Spleen (tissue), 11 donors: ENCODE results near the gene TAB2. TPM values are rescaled to one million over a fixed set of nuclear protein-coding genes. Genes with fewer than 3 reads are reported as not detected.

Source experiments
- DNase-seq: peaks from one replicate; pipeline ENCODE4 v3.0.0-alpha.2; 2020
- H3K27ac ChIP-seq, 8 donors: fragments of 200-600 bp; sonication (generic) in 7 of 8; 1 replicate in 4 of 8; 2 replicates in 4 of 8; pipeline versions ENCODE4 v1.5.0 to v1.8.0; 2016 to 2021; ENCODE audit warnings: inconsistent platforms in 4 of 8, mild to moderate bottlenecking in 4 of 8, moderate library complexity in 1 of 8
- H3K27me3 ChIP-seq, 7 donors: fragments of 200-600 bp; sonication (generic) in 6 of 7; replicated peaks in 1 of 7; 1 replicate in 4 of 7; 2 replicates in 3 of 7; pipeline versions ENCODE4 v1.5.0 to v1.8.0; 2016 to 2021; ENCODE audit warnings: inconsistent platforms in 3 of 7, mild to moderate bottlenecking in 1 of 7
- H3K36me3 ChIP-seq, 6 donors: fragments of 200-600 bp; sonication (generic) in 5 of 6; 1 replicate in 4 of 6; 2 replicates in 2 of 6; pipeline versions ENCODE4 v1.5.0 to v1.8.0; 2016 to 2021; ENCODE audit warnings: inconsistent platforms in 2 of 6
- H3K4me1 ChIP-seq, 6 donors: fragments of 200-600 bp; sonication (generic) in 5 of 6; 1 replicate in 3 of 6; 2 replicates in 3 of 6; pipeline versions ENCODE4 v1.5.0 to v1.8.0; 2016 to 2021; ENCODE audit warnings: inconsistent platforms in 3 of 6
- H3K4me3 ChIP-seq, 8 donors: fragments of 200-600 bp; sonication (generic) in 7 of 8; 1 replicate in 4 of 8; 2 replicates in 4 of 8; pipeline versions ENCODE4 v1.5.0 to v1.8.0; 2016 to 2021; ENCODE audit warnings: inconsistent platforms in 4 of 8, mild to moderate bottlenecking in 4 of 8, moderate library complexity in 2 of 8
- H3K9me3 ChIP-seq, 8 donors: fragments of 200-600 bp; sonication (generic) in 7 of 8; 1 replicate in 4 of 8; 2 replicates in 4 of 8; pipeline versions ENCODE4 v1.5.0 to v1.8.0; 2016 to 2021; ENCODE audit warnings: inconsistent platforms in 4 of 8
- POLR2A ChIP-seq, 3 donors: fragments of 450-650 bp; IDR thresholded peaks; one replicate each; pipeline ENCODE4 v1.5.1; 2017; ENCODE audit warnings: antibody characterized with exemption in 3 of 3, mild to moderate bottlenecking in 1 of 3
- POLR2AphosphoS5 ChIP-seq, 3 donors: sonication (generic); formaldehyde crosslinking; IDR thresholded peaks; one replicate each; pipeline ENCODE4 v1.5.1; 2017; ENCODE audit warnings: antibody characterized with exemption in 3 of 3
- WGBS, 5 donors: extraction: QIAGEN DNeasy Blood & Tissue Kit in 3 of 5; methylation state at CpG; one replicate each; pipeline versions ENCODE4 v1.1.5 to v1.1.7; 2013 to 2018; 5-methylcytosine and 5-hydroxymethylcytosine counted together
- intact Hi-C: fragments of 100-400 bp; cut with DNase I; formaldehyde crosslinking; loops from one replicate; pipeline ENCODE4 v1.15.0; 2023; ENCODE audit warnings: low total_unique reads
- polyA plus RNA-seq, 3 donors: library from polyadenylated mRNA; stranded (reverse); fragments of 200-250 nt; gene quantifications; one replicate each; pipeline ENCODE4 v1.2.1, GENCODE V29; 2013
- total RNA-seq, 7 donors: library from RNA; depleted of rRNA in 3 of 7; stranded (reverse); fragments of >200 nt in 3 of 7; fragmentation: NEBNext Ultra II Directional in 4 of 7; extraction: Animal tissue kit (Norgen Biotek cat#: 25700) in 4 of 7; gene quantifications; one replicate each; pipeline versions ENCODE4 v1.1.0 to v1.2.1, GENCODE V29; 2016 to 2021
- TF ChIP-seq, protein P1 (sequence below), 11 experiments: fragments of 200-600 bp in 7 of 11; fragments of 450-650 bp in 4 of 11; sonication (generic) in 4 of 11; IDR thresholded peaks in 8 of 11; conservative IDR thresholded peaks in 3 of 11; 1 replicate in 7 of 11; 2 replicates in 4 of 11; pipeline versions ENCODE4 v1.4.0 to v1.8.0; 2016 to 2021; ENCODE audit warnings: antibody characterized with exemption in 11 of 11, inconsistent platforms in 4 of 11, mild to moderate bottlenecking in 1 of 11
- donor health status: healthy with polysubstance abuse.
- donor health status: DM: no; HTN: no; CAD: no; lungs with moderate emphysema.
- donor health status: DM: no; HTN: no; CAD: no.
- donor health status: Bipolar disorder and iron deficiency.
- donor health status: healthy.
- donor health status: DM: no; HTN: no; CAD: no.
- donor health status: DM: yes; HTN: yes; CAD: no.

Gene TAB2
- total and polyA plus RNA-seq, 10 donors, result 15.4 to 84.1 (median 70.9) TPM

DNA sequence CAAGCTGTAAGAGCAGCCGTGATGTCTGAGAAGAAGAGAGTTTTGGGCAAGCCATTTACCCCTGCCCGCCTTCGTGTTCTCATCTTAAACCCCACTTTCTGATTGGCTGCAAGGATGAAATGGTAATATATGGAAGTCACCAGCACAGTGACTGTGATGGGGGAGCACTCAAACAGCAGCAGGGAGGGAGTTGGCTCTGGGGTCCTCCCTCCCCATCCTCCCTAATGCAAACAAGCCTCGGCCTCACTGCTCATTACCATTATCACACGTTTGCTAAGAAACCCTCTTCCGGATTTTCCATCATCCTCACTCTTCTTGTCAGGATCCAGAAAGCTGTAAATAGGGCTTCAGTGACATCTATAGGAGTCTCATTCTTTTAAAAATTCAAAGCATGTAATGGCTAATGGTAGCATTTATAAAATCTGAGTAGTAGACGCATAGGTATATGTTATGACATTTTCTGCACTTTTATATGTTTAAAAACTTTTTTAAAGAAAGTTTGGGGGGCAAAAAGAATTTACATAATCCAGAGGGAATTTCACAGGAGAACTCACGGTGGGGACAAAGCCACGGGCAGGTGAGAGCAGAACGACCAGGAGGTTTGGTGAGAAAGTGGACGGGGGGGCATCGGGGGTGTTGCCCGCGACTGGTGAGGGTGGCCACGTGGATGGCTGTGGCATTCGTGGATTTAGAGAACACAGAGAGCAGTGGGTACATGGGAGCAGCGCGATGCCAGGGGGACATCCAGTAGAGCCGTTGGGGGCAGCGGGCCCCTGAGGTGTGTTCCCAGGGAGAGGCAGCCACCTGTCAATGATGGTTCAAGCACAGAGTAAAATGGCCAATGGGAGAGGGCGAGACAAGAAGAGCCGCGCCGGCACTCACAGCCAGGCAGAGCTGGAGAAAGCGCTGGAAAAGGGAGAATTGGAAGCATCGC is 112.2 kb downstream of the TAB2 start:
- H3K4me1 ChIP-seq, result peaks cover 0 to 11% (median 4%) of the 10 kb centered on the region in 6 donors
- no peak for DNase-seq
- no peak overlapping the region for H3K4me3 ChIP-seq
- no peaks in the 10 kb centered on the region for H3K9me3 ChIP-seq
- WGBS, 5 donors, result 88 to 95% (median 92%) methylated on average over 26 of the region's 26 CpGs
- H3K36me3 ChIP-seq, result no peaks in the 10 kb centered on the region
- intact Hi-C loops, result loop anchor here (2.0 to 10.0 kb wide), 2 partner anchors 85 to 349 kb away; no protein-coding TSS in a partner anchor
- H3K27ac ChIP-seq, result no peak overlapping the region
- no peaks in the 10 kb centered on the region for H3K27me3 ChIP-seq
- TF ChIP-seq POLR2A (IDR thresholded peaks at IDR 0.05) (no peak), POLR2AphosphoS5 (IDR thresholded peaks at IDR 0.05) (no peak)
- TF ChIP-seq, protein P1, sequence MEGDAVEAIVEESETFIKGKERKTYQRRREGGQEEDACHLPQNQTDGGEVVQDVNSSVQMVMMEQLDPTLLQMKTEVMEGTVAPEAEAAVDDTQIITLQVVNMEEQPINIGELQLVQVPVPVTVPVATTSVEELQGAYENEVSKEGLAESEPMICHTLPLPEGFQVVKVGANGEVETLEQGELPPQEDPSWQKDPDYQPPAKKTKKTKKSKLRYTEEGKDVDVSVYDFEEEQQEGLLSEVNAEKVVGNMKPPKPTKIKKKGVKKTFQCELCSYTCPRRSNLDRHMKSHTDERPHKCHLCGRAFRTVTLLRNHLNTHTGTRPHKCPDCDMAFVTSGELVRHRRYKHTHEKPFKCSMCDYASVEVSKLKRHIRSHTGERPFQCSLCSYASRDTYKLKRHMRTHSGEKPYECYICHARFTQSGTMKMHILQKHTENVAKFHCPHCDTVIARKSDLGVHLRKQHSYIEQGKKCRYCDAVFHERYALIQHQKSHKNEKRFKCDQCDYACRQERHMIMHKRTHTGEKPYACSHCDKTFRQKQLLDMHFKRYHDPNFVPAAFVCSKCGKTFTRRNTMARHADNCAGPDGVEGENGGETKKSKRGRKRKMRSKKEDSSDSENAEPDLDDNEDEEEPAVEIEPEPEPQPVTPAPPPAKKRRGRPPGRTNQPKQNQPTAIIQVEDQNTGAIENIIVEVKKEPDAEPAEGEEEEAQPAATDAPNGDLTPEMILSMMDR (IDR thresholded peaks at IDR 0.05 in 8 of 11, conservative IDR thresholded peaks at IDR 0.05 in 3 of 11), result no peak

DNA sequence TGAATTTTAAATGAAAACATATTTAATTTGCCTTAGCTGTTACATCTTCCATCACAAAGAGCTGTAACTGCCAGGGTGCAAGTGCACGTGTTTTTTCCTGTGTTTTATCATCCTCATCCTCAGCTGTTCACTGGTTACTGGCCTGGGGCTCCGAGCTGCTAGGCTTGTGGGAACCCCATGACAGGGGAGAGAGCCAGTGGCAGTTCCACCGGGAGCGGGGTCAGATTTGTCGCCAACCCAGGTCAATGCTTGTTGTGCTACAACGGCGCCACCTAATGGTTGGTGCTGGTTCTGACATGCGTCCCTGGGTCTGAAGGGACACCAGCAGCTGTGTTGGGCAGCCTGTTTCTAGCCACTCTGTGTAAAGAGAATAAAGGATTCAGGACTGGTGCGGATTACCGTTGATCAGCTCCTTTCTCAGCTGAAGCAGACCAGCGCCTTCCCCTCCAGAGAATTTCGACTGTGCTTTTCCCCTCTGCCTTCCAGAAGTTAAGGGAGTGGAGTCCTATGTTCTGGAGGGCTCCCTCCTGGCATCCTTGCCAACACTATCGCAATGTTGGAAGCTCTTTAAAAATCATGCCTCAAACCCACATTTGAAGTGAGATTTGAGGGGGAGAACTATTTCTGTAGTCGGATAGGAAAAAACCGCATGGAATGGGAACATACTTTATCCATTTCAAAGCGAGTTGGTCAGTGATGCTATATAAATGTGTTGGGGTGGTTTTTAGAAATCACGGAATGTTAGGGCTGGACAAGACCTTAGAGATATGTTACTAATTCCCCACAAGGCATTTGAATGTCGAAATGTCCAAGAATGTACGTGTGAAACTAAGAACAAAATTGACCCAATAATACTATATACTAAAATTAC is 114.6 kb downstream of the TAB2 start:
- no peak overlapping the region for H3K4me3 ChIP-seq
- no peak overlapping the region for H3K27ac ChIP-seq
- intact Hi-C loops, result loop anchor here (2.0 to 10.0 kb wide), 2 partner anchors 83 to 351 kb away; no protein-coding TSS in a partner anchor
- no peaks in the 10 kb centered on the region for H3K9me3 ChIP-seq
- H3K27me3 ChIP-seq, result no peaks in the 10 kb centered on the region
- H3K4me1 ChIP-seq, result peaks cover 0 to 11% (median 4%) of the 10 kb centered on the region in 6 donors
- TF ChIP-seq POLR2AphosphoS5 (IDR thresholded peaks at IDR 0.05) (peak in 2 of 3 donors; percentile 43 to 56), POLR2A (IDR thresholded peaks at IDR 0.05) (no peak)
- TF ChIP-seq, protein P1 (IDR thresholded peaks at IDR 0.05 in 8 of 11, conservative IDR thresholded peaks at IDR 0.05 in 3 of 11), result peak; percentile 90 to 97 (median 95)
- H3K36me3 ChIP-seq, result no peaks in the 10 kb centered on the region
- DNase-seq, result peak; percentile 95
- 33 to 37% (median 34%) methylated on average over 18 to 19 of the region's 19 CpGs for WGBS, 5 donors

GRCh38 chr6:149433405-149433804 is 115.9 kb downstream of the TAB2 start:
- Histone ChIP-seq H3K4me3 (no peak overlapping the region), H3K36me3 (no peaks in the 10 kb centered on the region), H3K27ac (no peak overlapping the region), H3K27me3 (no peaks in the 10 kb centered on the region), H3K9me3 (no peaks in the 10 kb centered on the region), H3K4me1 (peaks cover 0 to 11% (median 4%) of the 10 kb centered on the region in 6 donors)
- no peak for TF ChIP-seq POLR2A (IDR thresholded peaks at IDR 0.05)
- TF ChIP-seq, protein P1 (IDR thresholded peaks at IDR 0.05 in 8 of 11, conservative IDR thresholded peaks at IDR 0.05 in 3 of 11), result no peak
- TF ChIP-seq POLR2AphosphoS5 (IDR thresholded peaks at IDR 0.05), result no peak
- intact Hi-C loops, result loop anchor here (10.0 kb wide), 1 partner anchor 81 kb away; no protein-coding TSS in a partner anchor
- no peak for DNase-seq
- 77 to 92% (median 84%) methylated on average over 2 of the region's 2 CpGs for WGBS, 5 donors
